ENCODE results near the gene EPB41. TPM values are rescaled to one million over a fixed set of nuclear protein-coding genes. Genes with fewer than 3 reads are reported as not detected.

Gene EPB41
- total RNA-seq (100 to 1,000 TPM; 138 to 145 TPM), total RNA-seq (143 to 1,088 (median 434) reads per million in 172 experiments)
- polyA plus RNA-seq (2013, experiment 1 of 2): 154 TPM
- polyA plus RNA-seq (2013, experiment 2 of 2): 142 TPM

- Mint-ChIP-seq H3K36me3 (ENCODE audit: low read depth) (peaks cover 32% of the 10 kb centered on the region), H3K4me3 (peak within 1 kb of the TSS; percentile 90), H3K9me3 (no peaks in the 10 kb centered on the region), H3K27me3 (no peaks in the 10 kb centered on the region), H3K4me1 (ENCODE audit: low read depth) (peaks cover 53% of the 10 kb centered on the region), H3K27ac (peak within 1 kb of the TSS; percentile 93)
- Histone ChIP-seq H3K27me3 (ENCODE audit: control insufficient read depth in 1 of 2, insufficient read depth in 2 of 2, low read length in 2 of 2) (no peaks in the 10 kb centered on the region), H3K36me3 (ENCODE audit: insufficient read depth, low read length) (no peaks in the 10 kb centered on the region), H3K4me3 (ENCODE audit: low read length) (peak within 1 kb of the TSS; percentile 70), H3K27ac (ENCODE audit: low read depth in 1 of 2, low read length in 2 of 2) (peak within 1 kb of the TSS; percentile 73 to 76), H3K4me1 (ENCODE audit: insufficient read depth, low read length) (peaks cover 39% of the 10 kb centered on the region), H3K9me3 (ENCODE audit: control insufficient read depth in 1 of 2, insufficient read depth in 1 of 2, low read length in 2 of 2) (no peaks in the 10 kb centered on the region)
- ATAC-seq (ENCODE audit: poor library complexity) (peak; percentile 76), DNase-seq (peak; percentile 79 to 97 (median 93))
- ChIA-PET CTCF (interaction anchor here (0.8 to 2.0 kb wide), 7 partner anchors 14 to 69 kb away, joined by 3 to 9 read pairs (median 3); no protein-coding TSS in a partner anchor), POLR2A (interaction anchor here (0.7 to 6.2 kb wide), 41 partner anchors 11 to 1835 kb away, joined by 3 to 110 read pairs (median 4); partner anchors contain the start of genes GMEB1, MED18, RCC1 and RNU11)
- intact Hi-C loops (cut with DNase I, micrococcal nuclease): loop anchor here (1.0 to 5.0 kb wide), 7 partner anchors 12 to 58 kb away; no protein-coding TSS in a partner anchor
- TF ChIP-seq CTCF (IDR thresholded peaks at IDR 0.05): no peak
These were observed at the start of gene EPB41 for GRCh38 chr1:28914228-28915030. EPB41 (plus strand) TSS chr1:28914569; CDS start chr1:28987438, 72,869 bp downstream.

- no peaks in the 10 kb centered on the region for H3K4me1 Mint-ChIP-seq (ENCODE audit: low read depth)
- POLR2A ChIA-PET: no interaction called here
- no peaks in the 10 kb centered on the region for H3K36me3 ChIP-seq (ENCODE audit: insufficient read depth, low read length)
- H3K4me3 Mint-ChIP-seq: no peak overlapping the region
- intact Hi-C loops (cut with DNase I, micrococcal nuclease): no loop called here
- peaks cover 1% of the 10 kb centered on the region for H3K27me3 Mint-ChIP-seq
- DNase-seq (no peak), ATAC-seq (ENCODE audit: poor library complexity) (no peak)
- H3K9me3 ChIP-seq (ENCODE audit: control insufficient read depth in 1 of 2, insufficient read depth in 1 of 2, low read length in 2 of 2): no peaks in the 10 kb centered on the region
- no peaks in the 10 kb centered on the region for H3K27me3 ChIP-seq (ENCODE audit: control insufficient read depth in 1 of 2, insufficient read depth in 2 of 2, low read length in 2 of 2)
- CTCF ChIA-PET: no interaction called here
- H3K4me1 ChIP-seq (ENCODE audit: insufficient read depth, low read length): no peaks in the 10 kb centered on the region
- H3K27ac ChIP-seq (ENCODE audit: low read depth in 1 of 2, low read length in 2 of 2): no peak overlapping the region
- no peak overlapping the region for H3K4me3 ChIP-seq (ENCODE audit: low read length)
- no peak for TF ChIP-seq CTCF (IDR thresholded peaks at IDR 0.05)
- H3K9me3 Mint-ChIP-seq: no peaks in the 10 kb centered on the region
- H3K27ac Mint-ChIP-seq: no peak overlapping the region
- no peaks in the 10 kb centered on the region for H3K36me3 Mint-ChIP-seq (ENCODE audit: low read depth)
These were observed 49.7 kb upstream of the EPB41 start for GRCh38 chr1:28864695-28865094.

- Histone ChIP-seq H3K4me1 (ENCODE audit: insufficient read depth, low read length) (no peaks in the 10 kb centered on the region), H3K27me3 (ENCODE audit: control insufficient read depth in 1 of 2, insufficient read depth in 2 of 2, low read length in 2 of 2) (no peaks in the 10 kb centered on the region), H3K36me3 (ENCODE audit: insufficient read depth, low read length) (no peaks in the 10 kb centered on the region), H3K4me3 (ENCODE audit: low read length) (no peak overlapping the region), H3K27ac (ENCODE audit: low read depth in 1 of 2, low read length in 2 of 2) (no peak overlapping the region), H3K9me3 (ENCODE audit: control insufficient read depth in 1 of 2, insufficient read depth in 1 of 2, low read length in 2 of 2) (no peaks in the 10 kb centered on the region)
- intact Hi-C loops (cut with DNase I, micrococcal nuclease): no loop called here
- Mint-ChIP-seq H3K9me3 (no peaks in the 10 kb centered on the region), H3K36me3 (ENCODE audit: low read depth) (no peaks in the 10 kb centered on the region), H3K4me1 (ENCODE audit: low read depth) (no peaks in the 10 kb centered on the region), H3K4me3 (no peak overlapping the region), H3K27me3 (peaks cover 4% of the 10 kb centered on the region), H3K27ac (no peak overlapping the region)
- ChIA-PET CTCF (no interaction called here), POLR2A (interaction anchor here (1.0 kb wide), 1 partner anchor 119 kb away, joined by 3 read pairs; no protein-coding TSS in a partner anchor)
- TF ChIP-seq CTCF (IDR thresholded peaks at IDR 0.05): no peak
- ATAC-seq (ENCODE audit: poor library complexity): no peak
- DNase-seq: no peak
These were observed 48.2 kb upstream of the EPB41 start for GRCh38 chr1:28865997-28866650.

Data from CD4-positive, alpha-beta T cell (primary cell).